Dedifferentiated amniotic fluid mesenchymal stem cell (primary cell): ENCODE data around the gene KIAA0408.
"Not testable (repeated sequence)": the region's sequence is repeated elsewhere in the genome, so short reads cannot be mapped to it uniquely, and the experiment has no call there.

Source experiments
- DNase-seq: peaks from one replicate; pipeline ENCODE4 v3.0.0-alpha.2; 2016; ENCODE audit errors: extremely low spot score

KIAA0408 gene

GRCh38 chr6:127463056-127463455 lies 3.9 kb upstream of the KIAA0408 start:
- DNase-seq: no peak

- DNase-seq: no peak
Observed at GRCh38 chr6:127462376-127462775, 3.2 kb upstream of the KIAA0408 start.

GRCh38 chr6:127460465-127460864 lies 1.3 kb upstream of the KIAA0408 start:
- DNase-seq: no peak

- DNase-seq: peak; percentile 43
Observed at GRCh38 chr6:127458817-127459216, 372 bp downstream of the KIAA0408 start.

DNA sequence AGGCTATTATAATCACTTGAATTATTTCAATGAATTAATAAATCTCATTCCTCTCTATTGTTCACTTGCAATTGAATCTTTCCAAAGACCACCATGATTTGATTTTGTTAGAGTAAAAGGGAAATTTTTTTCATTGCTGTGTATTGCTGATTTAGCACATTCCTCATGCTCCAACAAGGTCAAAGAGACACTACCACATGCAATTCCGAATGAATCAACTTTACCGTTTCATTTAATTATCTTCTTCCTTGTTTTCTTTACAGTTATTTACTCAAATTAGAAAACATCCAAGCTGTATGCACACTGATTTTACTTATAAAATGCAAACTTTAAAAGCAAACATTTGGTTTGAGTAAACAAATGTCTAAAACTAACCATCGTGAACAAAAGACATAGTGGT lies 967 bp downstream of the KIAA0408 start:
- DNase-seq: no peak

GRCh38 chr6:127457456-127458064 lies 1.6 kb downstream of the KIAA0408 start:
- DNase-seq: peak; percentile 50

DNA sequence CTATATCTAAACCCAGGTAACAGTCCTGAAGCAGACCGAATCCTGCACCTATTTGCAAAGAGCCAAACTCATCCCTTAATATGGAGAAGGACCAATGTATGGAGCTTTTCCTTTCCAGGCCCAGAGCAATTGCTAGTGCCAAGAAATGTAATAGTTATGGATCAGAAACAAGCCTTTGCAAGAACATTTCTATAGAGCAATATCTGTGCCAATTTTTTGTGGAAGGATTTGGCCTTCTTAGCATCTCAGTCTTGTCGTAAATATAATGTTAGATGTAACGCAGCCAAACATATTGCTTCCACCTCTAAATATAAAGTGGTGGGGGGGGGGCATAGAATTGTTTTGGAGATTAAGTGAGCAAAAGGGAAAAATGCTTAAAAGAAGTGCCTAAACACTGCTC lies 2.7 kb downstream of the KIAA0408 start:
- DNase-seq: no peak

DNA sequence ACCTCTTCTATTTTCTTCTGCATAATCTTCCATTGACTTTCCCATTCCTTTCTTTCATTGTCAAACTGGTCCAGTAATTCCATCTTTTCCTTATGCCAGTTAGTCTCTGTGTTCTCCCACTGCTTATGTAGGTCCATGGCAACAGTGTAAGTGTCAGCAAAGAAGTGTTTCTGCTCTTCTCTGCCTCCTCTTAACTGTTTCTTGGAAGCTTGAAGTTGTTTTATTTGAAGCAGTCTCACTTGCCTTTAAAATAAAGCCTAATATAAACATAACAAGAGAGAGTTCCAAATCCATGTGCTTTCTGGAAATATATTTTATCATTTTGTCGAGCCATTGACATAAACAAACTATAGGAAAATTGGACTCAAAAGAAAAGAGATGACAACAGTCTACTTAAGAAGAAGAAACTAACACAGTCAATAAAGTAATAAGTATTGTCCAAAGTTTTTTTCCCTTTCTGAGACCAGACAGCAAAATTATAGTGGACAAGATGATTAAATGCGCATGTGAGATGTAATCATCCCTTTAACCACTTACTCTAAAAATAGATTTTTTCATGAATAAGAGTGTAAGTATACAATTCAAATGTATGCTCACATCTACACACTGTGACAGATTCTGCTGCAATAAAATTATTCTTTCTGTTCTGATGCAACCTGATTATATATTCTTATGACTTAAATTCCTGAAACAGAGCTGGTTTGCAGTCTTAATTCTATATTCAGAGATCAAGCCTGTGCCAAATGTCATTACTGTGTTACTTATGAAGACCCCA lies 5.2 kb downstream of the KIAA0408 start:
- DNase-seq: no peak

- no peak for DNase-seq
Observed at GRCh38 chr6:127452803-127453202, 6.4 kb downstream of the KIAA0408 start.

DNA sequence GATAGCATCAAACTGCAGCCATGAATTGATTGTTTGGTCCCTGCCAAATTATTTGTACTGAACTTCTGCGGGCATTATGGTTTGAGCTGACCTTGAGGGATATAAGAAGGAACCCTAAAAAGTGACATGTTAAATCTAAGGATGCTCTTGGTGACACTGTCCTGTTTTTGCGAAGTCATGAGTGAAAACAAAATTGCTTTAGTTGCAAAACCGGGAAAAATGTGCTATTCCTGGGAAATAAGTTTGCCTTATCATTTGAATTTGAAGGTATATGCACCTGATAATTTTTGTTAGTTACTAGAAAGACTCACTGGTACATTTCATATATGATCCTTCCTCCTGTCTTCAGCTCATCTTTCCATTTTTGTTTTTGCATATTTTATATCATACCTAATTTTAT lies 7.8 kb downstream of the KIAA0408 start:
- DNase-seq: no peak

DNA sequence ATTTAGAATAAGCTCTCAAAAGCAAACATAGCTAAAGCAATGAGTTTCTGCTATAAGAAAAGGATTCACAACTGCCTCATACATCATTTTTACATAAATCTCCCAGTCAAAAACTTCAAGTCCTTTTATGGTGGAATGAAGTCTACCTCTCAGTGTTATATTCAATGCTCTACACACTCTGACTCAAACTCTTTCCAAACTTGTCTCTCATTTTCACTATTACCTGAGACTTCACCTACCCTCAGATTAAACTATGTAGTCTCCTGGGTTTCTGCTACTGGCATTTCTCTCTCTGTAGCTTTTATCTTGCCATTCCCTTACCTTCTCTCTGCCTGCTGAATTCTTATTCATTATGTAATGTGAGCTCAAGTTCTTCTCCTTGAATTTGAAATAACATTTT lies 11.4 kb downstream of the KIAA0408 start:
- DNase-seq: no peak

DNA sequence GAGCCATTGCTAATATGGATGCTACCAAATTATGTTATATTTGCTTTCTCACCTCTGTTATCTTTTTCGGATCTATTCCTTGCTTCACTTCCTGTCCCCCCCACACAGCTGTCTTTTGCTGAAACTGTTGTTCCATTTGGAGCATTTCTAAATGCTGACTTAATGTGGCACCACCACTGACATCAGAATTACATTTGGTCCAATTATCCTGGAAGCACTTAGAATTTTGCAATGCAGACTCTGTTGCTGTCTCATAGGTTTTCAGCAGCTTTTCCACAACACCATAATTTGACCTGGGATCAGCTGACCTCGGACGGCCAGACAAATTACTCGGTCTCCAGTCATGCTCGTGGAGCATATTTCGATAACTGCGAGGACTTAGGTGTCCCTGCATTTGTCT lies 12.8 kb downstream of the KIAA0408 start:
- DNase-seq: no peak

- no peak for DNase-seq
Observed at GRCh38 chr6:127441881-127442280, 17.3 kb downstream of the KIAA0408 start.

GRCh38 chr6:127439718-127440117 lies 19.5 kb downstream of the KIAA0408 start:
- no peak for DNase-seq

DNA sequence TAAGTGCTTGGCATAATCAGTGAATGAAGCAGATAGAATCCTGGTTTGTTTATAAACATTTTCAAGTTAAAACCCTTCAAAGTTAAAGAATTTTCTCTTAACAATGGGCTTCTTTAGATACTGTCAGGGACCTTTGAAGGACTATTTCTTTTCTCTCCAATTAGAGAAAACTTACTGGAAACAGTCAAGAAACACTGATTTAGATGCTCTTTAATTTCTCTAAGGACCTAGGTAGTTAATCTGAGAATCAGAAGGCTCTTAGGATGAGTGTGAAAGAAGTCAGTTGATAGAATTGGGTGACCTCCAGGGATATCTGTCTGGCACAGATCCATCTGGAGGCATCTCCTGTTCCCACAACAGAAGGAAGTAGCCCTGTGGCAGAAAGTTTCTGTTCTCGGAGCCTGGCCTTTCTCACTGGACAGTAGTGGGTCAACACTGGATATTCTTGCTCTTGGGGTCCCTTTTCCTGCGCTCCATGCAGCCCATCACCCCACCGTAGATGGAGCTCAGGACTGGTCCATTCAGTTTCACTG lies 22.5 kb downstream of the KIAA0408 start:
- DNase-seq: no peak

DNA sequence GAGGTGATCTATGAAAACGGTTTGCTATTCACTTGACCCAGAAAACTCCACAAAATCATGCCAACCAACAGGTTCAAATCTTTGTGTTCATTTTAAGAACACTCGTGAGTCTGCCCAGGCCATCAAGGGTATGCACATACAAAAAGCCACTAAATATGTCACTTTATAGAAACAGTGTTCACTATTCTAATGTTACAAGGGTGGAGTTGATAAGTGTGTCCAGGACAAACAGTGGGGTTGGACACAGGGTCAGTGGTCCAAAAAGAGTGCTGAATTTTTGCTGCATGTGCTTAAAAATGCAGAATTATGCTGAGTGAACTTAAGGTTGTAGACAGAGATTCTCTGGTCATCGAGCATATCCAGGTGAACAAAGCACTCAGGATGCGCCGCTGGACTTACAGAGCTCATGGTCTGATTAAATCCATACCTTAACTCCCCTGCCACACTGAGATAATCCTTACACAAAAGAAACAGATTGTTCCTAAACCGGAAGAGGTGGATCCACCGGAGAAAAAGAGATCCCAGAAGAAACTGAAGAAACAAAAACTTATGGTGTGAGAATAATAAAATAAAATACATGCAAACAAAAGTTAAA lies 23.5 kb downstream of the KIAA0408 start:
- DNase-seq: no peak

DNA sequence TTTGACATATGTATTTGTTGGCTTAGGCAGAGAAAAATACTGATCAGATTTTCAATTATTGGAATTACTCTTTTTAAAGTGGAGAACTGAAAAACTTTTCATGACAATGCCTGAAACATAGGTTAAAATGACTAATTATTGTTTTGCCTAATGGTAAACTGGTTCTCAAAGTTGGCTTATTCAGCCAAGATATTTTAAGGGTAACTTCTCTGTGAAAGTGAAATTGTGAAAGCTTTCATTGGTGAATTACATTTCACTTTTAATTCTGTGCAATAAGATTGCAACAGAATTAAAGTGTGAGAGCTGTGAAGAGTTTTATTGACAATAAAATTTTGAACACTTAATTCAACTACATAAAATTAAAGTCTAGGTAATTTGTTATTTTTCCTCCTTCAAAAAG lies 24.5 kb downstream of the KIAA0408 start:
- no peak for DNase-seq

GRCh38 chr6:127428562-127428961 lies 30.6 kb downstream of the KIAA0408 start:
- DNase-seq: not testable (repeated sequence)

- no peak for DNase-seq
Observed at GRCh38 chr6:127423921-127424320, 35.3 kb downstream of the KIAA0408 start.

DNA sequence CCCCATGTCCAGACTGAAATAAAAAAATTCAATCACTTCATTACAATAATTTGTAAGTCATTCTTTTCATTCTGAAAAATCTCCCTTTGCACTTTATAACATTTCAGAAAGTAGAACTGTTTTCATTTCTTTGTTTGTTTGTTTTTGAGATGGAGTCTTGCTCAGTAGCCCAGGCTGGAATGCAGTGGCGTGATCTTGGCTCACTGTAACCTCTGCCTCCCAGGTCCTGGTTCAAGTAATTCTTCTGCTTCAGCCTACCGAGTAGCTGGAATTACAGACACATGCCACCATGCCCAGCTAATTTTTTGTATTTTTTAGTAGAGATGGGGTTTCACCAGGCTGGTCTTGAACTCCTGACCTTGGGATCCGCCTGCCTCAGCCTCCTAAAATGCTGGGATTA lies 38.0 kb downstream of the KIAA0408 start:
- DNase-seq: not testable (repeated sequence)

GRCh38 chr6:127420556-127420955 lies 38.6 kb downstream of the KIAA0408 start:
- peak; percentile 93 for DNase-seq

GRCh38 chr6:127415096-127415495 lies 44.1 kb downstream of the KIAA0408 start:
- DNase-seq: no peak

GRCh38 chr6:127413123-127413522 lies 46.1 kb downstream of the KIAA0408 start:
- not testable (repeated sequence) for DNase-seq
